Measurements from ENCODE around the gene TCF7L1.
"Not testable (repeated sequence)": the region's sequence is repeated elsewhere in the genome, so short reads cannot be mapped to it uniquely, and the experiment has no call there.

Gene TCF7L1

GRCh38 chr2:85114586-85115330 lies 18.4 kb upstream of the TCF7L1 start:
- TF ChIP-seq, protein P1, sequence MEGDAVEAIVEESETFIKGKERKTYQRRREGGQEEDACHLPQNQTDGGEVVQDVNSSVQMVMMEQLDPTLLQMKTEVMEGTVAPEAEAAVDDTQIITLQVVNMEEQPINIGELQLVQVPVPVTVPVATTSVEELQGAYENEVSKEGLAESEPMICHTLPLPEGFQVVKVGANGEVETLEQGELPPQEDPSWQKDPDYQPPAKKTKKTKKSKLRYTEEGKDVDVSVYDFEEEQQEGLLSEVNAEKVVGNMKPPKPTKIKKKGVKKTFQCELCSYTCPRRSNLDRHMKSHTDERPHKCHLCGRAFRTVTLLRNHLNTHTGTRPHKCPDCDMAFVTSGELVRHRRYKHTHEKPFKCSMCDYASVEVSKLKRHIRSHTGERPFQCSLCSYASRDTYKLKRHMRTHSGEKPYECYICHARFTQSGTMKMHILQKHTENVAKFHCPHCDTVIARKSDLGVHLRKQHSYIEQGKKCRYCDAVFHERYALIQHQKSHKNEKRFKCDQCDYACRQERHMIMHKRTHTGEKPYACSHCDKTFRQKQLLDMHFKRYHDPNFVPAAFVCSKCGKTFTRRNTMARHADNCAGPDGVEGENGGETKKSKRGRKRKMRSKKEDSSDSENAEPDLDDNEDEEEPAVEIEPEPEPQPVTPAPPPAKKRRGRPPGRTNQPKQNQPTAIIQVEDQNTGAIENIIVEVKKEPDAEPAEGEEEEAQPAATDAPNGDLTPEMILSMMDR (conservative IDR thresholded peaks at IDR 0.05; ENCODE audit: low read depth, low read length): no peak
- no peak for DNase-seq (ENCODE audit: low read depth)
- no peak overlapping the region for H3K4me3 ChIP-seq (ENCODE audit: low read length)

DNA sequence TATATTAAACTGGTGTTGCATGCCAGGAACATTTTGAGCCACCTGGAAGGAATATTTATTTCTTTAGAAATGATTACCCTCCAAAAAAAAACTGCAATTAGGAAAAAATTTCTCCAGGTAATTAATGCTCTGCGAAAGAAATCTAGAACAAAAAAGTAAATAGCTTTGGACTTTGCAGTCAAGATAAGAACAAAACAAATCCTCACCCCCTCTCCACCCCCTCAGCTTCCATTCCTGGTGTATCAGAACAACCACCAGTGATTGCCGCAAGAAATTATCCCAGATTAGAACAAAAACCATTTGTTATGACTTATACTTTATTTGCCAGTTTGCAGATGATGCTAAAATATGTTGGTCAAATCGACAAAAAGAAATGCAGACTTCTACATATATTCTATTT lies 17.0 kb upstream of the TCF7L1 start:
- no peak for DNase-seq (ENCODE audit: low read depth)
- TF ChIP-seq, protein P1 (conservative IDR thresholded peaks at IDR 0.05; ENCODE audit: low read depth, low read length): no peak
- H3K4me3 ChIP-seq (ENCODE audit: low read length): no peak overlapping the region

DNA sequence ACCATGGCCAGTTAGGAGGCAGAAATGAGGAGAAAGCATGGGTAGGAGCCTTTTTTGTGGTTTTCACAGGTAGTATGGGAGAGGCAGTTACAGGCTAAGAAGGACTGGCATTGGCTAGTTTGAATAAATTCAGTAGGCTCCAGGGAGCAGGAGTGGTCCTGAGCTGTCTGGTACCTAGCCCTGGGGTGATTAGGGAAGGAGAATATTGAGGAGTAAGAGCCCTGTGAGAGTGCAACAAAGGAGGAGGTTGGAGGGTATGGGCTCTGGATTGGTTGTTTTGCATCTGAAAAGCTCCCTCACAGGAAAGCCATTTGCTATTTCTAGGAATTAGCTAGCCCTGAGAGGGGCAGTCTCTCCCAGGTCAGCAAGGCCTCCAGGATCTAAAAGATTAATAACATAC lies 13.3 kb upstream of the TCF7L1 start:
- H3K4me3 ChIP-seq (ENCODE audit: low read length): no peak overlapping the region
- TF ChIP-seq, protein P1 (conservative IDR thresholded peaks at IDR 0.05; ENCODE audit: low read depth, low read length): no peak
- no peak for DNase-seq (ENCODE audit: low read depth)

- no peak for DNase-seq (ENCODE audit: low read depth)
- TF ChIP-seq, protein P1 (conservative IDR thresholded peaks at IDR 0.05; ENCODE audit: low read depth, low read length): no peak
- no peak overlapping the region for H3K4me3 ChIP-seq (ENCODE audit: low read length)
These were observed 12.8 kb upstream of the TCF7L1 start for GRCh38 chr2:85120363-85120762.

DNA sequence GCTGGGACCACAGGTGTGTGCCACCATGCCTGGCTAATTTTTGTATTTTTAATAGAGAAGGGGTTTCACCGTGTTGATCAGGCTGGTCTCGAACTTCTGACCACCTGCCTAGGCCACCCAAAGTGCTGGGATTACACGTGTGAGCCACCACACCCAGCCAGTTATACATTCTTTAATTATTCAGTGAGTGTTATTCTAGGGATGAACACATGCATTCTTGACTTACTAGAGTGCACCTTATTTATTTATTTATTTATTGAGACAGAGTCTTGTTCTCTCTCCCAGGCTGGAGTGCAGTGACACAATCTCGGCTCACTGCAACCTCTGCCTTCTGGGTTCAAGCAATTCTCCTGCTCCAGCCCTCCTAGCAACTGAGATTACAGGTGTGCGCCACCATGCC lies 6.7 kb upstream of the TCF7L1 start:
- not testable (repeated sequence) for DNase-seq (ENCODE audit: low read depth); H3K4me3 ChIP-seq (ENCODE audit: low read length)

GRCh38 chr2:85129861-85130260 lies 3.3 kb upstream of the TCF7L1 start:
- H3K4me3 ChIP-seq (ENCODE audit: low read length): no peak overlapping the region

DNA sequence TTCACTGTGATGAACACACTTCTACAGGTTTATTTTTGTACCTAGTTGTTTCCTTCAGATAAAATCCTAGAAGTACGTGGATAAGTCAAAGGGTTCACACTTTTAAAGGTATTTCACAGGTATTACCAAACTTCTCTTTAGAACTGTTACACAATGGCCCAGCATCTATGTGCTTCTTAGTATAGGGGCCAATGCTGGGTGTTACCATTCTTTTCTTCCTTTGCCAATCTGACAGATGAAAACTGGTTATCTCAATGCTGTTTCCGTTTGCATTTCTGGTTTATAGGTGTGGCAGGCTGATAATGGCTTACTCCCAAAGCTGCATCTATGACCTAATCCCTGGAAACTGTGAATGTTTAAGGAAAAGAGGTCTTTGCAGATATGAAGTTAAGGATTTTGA lies 2.8 kb upstream of the TCF7L1 start:
- TF ChIP-seq, protein P1 (conservative IDR thresholded peaks at IDR 0.05; ENCODE audit: low read depth, low read length): no peak
- no peak overlapping the region for H3K4me3 ChIP-seq (ENCODE audit: low read length)
- DNase-seq (ENCODE audit: low read depth): no peak

More at GRCh38 chr2:85129861-85130260, 3.3 kb upstream of the TCF7L1 start:
- TF ChIP-seq, protein P1 (conservative IDR thresholded peaks at IDR 0.05; ENCODE audit: low read depth, low read length): no peak
- no peak for DNase-seq (ENCODE audit: low read depth)

Data from retinal pigment epithelial cell (primary cell).